Measurements from ENCODE around the gene COPS6.

DNA sequence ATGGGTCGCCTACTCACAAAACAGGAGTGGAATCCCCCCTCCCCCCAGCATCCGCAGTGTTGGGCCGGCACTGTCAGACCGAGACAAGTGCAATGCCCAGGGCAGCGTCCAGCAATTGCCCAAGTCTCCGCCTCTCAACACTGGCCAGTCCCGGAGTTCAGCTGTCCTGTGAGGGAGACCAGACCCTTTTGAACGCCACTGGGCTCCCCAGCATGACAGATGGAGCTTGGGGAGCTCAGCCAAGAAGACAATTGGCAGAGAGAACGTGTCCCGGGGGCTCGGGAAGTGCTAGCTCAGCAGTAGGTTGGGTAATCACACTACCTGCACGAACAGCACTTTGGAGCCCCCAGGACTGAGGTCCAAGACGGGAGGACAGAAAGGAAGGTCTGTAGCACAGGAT, 4.7 kb downstream of the COPS6 start:
- TF ChIP-seq, protein P1, sequence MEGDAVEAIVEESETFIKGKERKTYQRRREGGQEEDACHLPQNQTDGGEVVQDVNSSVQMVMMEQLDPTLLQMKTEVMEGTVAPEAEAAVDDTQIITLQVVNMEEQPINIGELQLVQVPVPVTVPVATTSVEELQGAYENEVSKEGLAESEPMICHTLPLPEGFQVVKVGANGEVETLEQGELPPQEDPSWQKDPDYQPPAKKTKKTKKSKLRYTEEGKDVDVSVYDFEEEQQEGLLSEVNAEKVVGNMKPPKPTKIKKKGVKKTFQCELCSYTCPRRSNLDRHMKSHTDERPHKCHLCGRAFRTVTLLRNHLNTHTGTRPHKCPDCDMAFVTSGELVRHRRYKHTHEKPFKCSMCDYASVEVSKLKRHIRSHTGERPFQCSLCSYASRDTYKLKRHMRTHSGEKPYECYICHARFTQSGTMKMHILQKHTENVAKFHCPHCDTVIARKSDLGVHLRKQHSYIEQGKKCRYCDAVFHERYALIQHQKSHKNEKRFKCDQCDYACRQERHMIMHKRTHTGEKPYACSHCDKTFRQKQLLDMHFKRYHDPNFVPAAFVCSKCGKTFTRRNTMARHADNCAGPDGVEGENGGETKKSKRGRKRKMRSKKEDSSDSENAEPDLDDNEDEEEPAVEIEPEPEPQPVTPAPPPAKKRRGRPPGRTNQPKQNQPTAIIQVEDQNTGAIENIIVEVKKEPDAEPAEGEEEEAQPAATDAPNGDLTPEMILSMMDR (IDR thresholded peaks at IDR 0.05): no peak
- no peak for TF ChIP-seq EZH2 (IDR thresholded peaks at IDR 0.05; ENCODE audit: borderline replicate concordance, insufficient read depth, low read depth, low read length, poor library complexity, severe bottlenecking)
